OCI-LY1 (cell line): ENCODE measurements around the gene XPR1.

Source experiments
- EZH2 ChIP-seq: fragments of 200-600 bp; sonication (generic), shearing (Covaris generic); IDR thresholded peaks from 2 replicates; pipeline ENCODE4 v1.8.0; 2017; ENCODE audit warnings: borderline replicate concordance, mixed run types, mild to moderate bottlenecking, antibody characterized with exemption, low read length, moderate library complexity, mixed read lengths
- TF ChIP-seq, protein P1 (sequence below): fragments of 200-600 bp; sonication (generic), shearing (Covaris generic); IDR thresholded peaks from 2 replicates; pipeline ENCODE4 v1.5.1; 2017; ENCODE audit warnings: mild to moderate bottlenecking, antibody characterized with exemption, low read length, moderate library complexity, mixed read lengths

DNA sequence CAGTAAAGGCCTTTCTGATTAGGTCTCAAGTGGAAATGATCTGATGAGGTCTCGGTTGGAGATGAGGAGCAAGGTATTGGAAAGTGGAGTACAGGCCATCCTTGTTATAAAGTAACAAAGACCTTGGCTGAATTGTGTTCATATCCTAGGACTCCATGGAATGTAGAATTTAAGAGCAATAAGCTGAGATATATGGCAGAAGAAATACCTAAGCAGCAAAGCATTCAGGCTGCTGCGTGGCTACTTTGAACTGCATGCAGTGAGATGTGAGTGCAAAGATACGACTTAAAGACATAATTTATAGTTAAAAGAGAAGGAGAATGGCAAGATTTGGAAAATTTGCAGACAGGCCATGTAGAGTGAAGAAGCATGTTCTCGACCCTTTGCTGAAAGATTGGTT lies 11.2 kb upstream of the XPR1 start:
- TF ChIP-seq, protein P1, sequence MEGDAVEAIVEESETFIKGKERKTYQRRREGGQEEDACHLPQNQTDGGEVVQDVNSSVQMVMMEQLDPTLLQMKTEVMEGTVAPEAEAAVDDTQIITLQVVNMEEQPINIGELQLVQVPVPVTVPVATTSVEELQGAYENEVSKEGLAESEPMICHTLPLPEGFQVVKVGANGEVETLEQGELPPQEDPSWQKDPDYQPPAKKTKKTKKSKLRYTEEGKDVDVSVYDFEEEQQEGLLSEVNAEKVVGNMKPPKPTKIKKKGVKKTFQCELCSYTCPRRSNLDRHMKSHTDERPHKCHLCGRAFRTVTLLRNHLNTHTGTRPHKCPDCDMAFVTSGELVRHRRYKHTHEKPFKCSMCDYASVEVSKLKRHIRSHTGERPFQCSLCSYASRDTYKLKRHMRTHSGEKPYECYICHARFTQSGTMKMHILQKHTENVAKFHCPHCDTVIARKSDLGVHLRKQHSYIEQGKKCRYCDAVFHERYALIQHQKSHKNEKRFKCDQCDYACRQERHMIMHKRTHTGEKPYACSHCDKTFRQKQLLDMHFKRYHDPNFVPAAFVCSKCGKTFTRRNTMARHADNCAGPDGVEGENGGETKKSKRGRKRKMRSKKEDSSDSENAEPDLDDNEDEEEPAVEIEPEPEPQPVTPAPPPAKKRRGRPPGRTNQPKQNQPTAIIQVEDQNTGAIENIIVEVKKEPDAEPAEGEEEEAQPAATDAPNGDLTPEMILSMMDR: no peak
- TF ChIP-seq EZH2: no peak
